ENCODE results near the gene GRIK4. TPM values are rescaled to one million over a fixed set of nuclear protein-coding genes. Genes with fewer than 3 reads are reported as not detected.

GRIK4 gene
- total RNA-seq, 4 donors from 2014 or later = under 0.01 to 0.69 (median 0.25) TPM

- H3K4me1 ChIP-seq = no peaks in the 10 kb centered on the region
- peaks cover 41% of the 10 kb centered on the region for H3K27me3 ChIP-seq
- H3K36me3 ChIP-seq = no peaks in the 10 kb centered on the region
- no peak overlapping the region for H3K4me3 ChIP-seq
- ATAC-seq = no peak
- WGBS, 2 donors (ENCODE audit: low coverage in 1 of 2) = 62 to 78% methylated on average over 4 to 5 of the region's 9 CpGs
- no peak for TF ChIP-seq CTCF (IDR thresholded peaks at IDR 0.05)
- no peak for TF ChIP-seq POLR2A (IDR thresholded peaks at IDR 0.05)
- no peak for TF ChIP-seq POLR2AphosphoS5 (IDR thresholded peaks at IDR 0.05)
- no peak for TF ChIP-seq EP300 (IDR thresholded peaks at IDR 0.05)
- H3K9me3 ChIP-seq = no peaks in the 10 kb centered on the region
- no peak overlapping the region for H3K27ac ChIP-seq
These were observed 123.7 kb downstream of the GRIK4 start for GRCh38 chr11:120635136-120635810.

GRCh38 chr11:120637131-120637530, 125.6 kb downstream of the GRIK4 start:
- no peaks in the 10 kb centered on the region for H3K36me3 ChIP-seq
- no peaks in the 10 kb centered on the region for H3K9me3 ChIP-seq
- H3K27ac ChIP-seq = no peak overlapping the region
- no peaks in the 10 kb centered on the region for H3K4me1 ChIP-seq
- peaks cover 46% of the 10 kb centered on the region for H3K27me3 ChIP-seq
- H3K4me3 ChIP-seq = no peak overlapping the region
- no peak for TF ChIP-seq CTCF (IDR thresholded peaks at IDR 0.05)
- TF ChIP-seq POLR2AphosphoS5 (IDR thresholded peaks at IDR 0.05) = no peak
- TF ChIP-seq EP300 (IDR thresholded peaks at IDR 0.05) = no peak
- TF ChIP-seq POLR2A (IDR thresholded peaks at IDR 0.05) = no peak
- WGBS, 2 donors (ENCODE audit: low coverage in 1 of 2) = 49 to 51% methylated on average over 6 of the region's 6 CpGs
- no peak for ATAC-seq

GRCh38 chr11:120642196-120642894, 130.8 kb downstream of the GRIK4 start:
- TF ChIP-seq POLR2A (IDR thresholded peaks at IDR 0.05) (no peak), CTCF (IDR thresholded peaks at IDR 0.05) (no peak), POLR2AphosphoS5 (IDR thresholded peaks at IDR 0.05) (no peak), EP300 (IDR thresholded peaks at IDR 0.05) (no peak)

GRCh38 chr11:120643284-120643683, 131.7 kb downstream of the GRIK4 start:
- Histone ChIP-seq H3K4me1 (no peaks in the 10 kb centered on the region), H3K27ac (no peak overlapping the region), H3K27me3 (peaks cover 33% of the 10 kb centered on the region), H3K36me3 (no peaks in the 10 kb centered on the region), H3K4me3 (no peak overlapping the region), H3K9me3 (no peaks in the 10 kb centered on the region)
- ATAC-seq = no peak
- WGBS, 2 donors (ENCODE audit: low coverage in 1 of 2) = 77 to 94% methylated on average over 3 to 5 of the region's 6 CpGs
- TF ChIP-seq EP300 (IDR thresholded peaks at IDR 0.05) (no peak), CTCF (IDR thresholded peaks at IDR 0.05) (no peak), POLR2AphosphoS5 (IDR thresholded peaks at IDR 0.05) (no peak), POLR2A (IDR thresholded peaks at IDR 0.05) (no peak)

More at GRCh38 chr11:120642196-120642894, 130.8 kb downstream of the GRIK4 start:
- Histone ChIP-seq H3K36me3 (no peaks in the 10 kb centered on the region), H3K27me3 (peaks cover 42% of the 10 kb centered on the region), H3K9me3 (no peaks in the 10 kb centered on the region), H3K4me1 (no peaks in the 10 kb centered on the region), H3K4me3 (no peak overlapping the region), H3K27ac (no peak overlapping the region)
- 80 to 93% methylated on average over 4 to 10 of the region's 10 CpGs for WGBS, 2 donors (ENCODE audit: low coverage in 1 of 2)
- ATAC-seq = no peak

- H3K4me3 ChIP-seq = no peak overlapping the region
- TF ChIP-seq EP300 (IDR thresholded peaks at IDR 0.05) = no peak
- no peak for TF ChIP-seq POLR2AphosphoS5 (IDR thresholded peaks at IDR 0.05)
- no peak for TF ChIP-seq POLR2A (IDR thresholded peaks at IDR 0.05)
- TF ChIP-seq CTCF (IDR thresholded peaks at IDR 0.05) = no peak
- 31 to 40% methylated on average over 1 to 3 of the region's 12 CpGs for WGBS, 2 donors (ENCODE audit: low coverage in 1 of 2)
These were observed 134.1 kb downstream of the GRIK4 start for GRCh38 chr11:120645639-120646038.

More at GRCh38 chr11:120645639-120646038, 134.1 kb downstream of the GRIK4 start:
- Histone ChIP-seq H3K4me1 (no peaks in the 10 kb centered on the region), H3K27ac (no peak overlapping the region), H3K36me3 (no peaks in the 10 kb centered on the region), H3K27me3 (peaks cover 19% of the 10 kb centered on the region), H3K9me3 (no peaks in the 10 kb centered on the region)
- no peak for ATAC-seq
